DMS 273 (cell line): ENCODE data around the gene BMP10.

Experiments used
- DNase-seq: peaks from one replicate; lab custom pipeline; 2025; ENCODE audit not compliant: unreplicated experiment; lab: John Stamatoyannopoulos, UW

The BMP10 gene

GRCh38 chr2:68871159-68871764, at the start of gene BMP10:
TSS of gene BMP10 (minus strand) at chr2:68871397. CDS start at chr2:68871358, 39 bp downstream.
- no peak for DNase-seq

GRCh38 chr2:68920481-68921170, 49.4 kb upstream of the BMP10 start:
- DNase-seq = no peak

DNA sequence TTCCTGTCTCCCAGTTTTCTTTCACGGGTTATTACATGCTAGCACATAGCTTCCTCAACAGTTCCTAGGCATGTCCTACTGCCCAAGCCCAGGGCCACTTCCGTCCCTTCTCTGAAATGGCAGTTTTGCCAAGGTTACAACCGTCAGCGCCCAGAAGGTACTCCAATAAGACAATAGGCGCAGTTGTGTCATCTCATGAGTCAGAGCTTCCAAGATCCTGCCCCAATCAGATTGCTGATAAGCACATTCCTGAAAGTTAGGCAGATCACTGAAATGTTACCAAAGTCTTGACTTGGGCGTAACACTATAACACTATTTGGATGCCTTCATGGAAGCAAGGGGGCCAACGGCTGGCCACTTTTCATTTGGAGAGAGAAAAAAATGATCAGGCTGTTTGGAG, 47.3 kb upstream of the BMP10 start:
- DNase-seq = no peak

GRCh38 chr2:68917034-68917718, 46.0 kb upstream of the BMP10 start:
- DNase-seq = no peak

- no peak for DNase-seq
These were observed 45.0 kb upstream of the BMP10 start for GRCh38 chr2:68916226-68916625.

- no peak for DNase-seq
These were observed 44.2 kb upstream of the BMP10 start for GRCh38 chr2:68915393-68915792.

- no peak for DNase-seq
These were observed 42.2 kb upstream of the BMP10 start for GRCh38 chr2:68913359-68913758.

DNA sequence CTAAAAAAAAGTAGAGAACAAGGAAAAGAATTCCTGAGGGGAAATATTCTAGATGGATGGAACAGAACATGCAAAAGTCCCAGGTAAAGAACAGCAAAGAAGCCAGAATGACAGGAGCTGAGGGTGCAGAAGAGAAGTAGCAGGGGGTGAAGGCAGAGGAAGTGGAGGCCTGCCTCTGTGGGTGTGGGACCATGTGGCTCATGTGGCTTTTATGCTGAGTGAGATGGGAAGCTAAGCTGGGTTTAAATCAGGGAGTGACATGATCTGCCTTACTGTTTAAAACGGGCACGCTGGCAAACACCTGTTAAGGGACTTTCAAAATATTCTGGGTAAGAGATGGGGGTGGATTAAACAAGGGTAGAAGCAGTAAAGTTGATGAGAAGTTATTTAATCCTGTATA, 41.5 kb upstream of the BMP10 start:
- no peak for DNase-seq

DNA sequence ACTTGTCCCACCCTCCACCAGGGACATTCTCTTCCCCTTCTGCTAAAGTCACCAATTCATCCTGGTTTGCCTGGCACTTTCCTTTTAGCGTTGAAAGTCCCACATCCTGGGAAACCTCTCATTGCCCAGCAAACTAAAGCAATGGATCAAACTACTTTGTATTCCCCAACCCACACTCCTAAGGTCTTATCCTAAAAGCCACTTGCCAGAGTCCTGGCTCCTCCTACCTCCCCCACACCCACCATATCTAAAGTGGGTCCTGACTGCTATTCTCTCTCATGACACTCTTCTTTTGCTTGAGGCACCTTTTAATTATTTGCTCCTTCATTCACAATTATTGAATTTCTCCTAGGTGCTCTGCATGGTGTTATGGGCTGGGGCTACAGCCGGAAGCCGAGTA, 40.9 kb upstream of the BMP10 start:
- DNase-seq = no peak

- no peak for DNase-seq
These were observed 40.5 kb upstream of the BMP10 start for GRCh38 chr2:68911709-68912108.

DNA sequence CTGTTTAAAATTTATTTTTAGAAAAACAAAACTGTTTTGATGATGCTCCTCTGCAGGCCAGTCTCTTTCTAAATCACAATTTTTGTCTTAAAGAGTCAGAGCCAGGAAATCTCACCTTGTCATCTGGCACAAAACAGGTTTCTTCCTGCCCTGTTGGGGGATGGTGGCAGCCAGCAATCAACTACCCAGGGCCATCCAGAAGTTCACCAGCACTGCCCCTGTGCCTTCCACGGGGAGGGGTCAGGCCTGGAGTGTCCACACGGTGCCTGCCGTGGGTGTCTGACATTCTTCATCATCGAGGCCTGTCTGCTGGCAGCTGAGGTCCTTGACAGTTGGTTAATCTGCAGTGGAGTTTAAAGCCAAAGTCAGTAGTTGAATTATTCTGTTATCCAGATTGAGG, 40.0 kb upstream of the BMP10 start:
- no peak for DNase-seq

DNA sequence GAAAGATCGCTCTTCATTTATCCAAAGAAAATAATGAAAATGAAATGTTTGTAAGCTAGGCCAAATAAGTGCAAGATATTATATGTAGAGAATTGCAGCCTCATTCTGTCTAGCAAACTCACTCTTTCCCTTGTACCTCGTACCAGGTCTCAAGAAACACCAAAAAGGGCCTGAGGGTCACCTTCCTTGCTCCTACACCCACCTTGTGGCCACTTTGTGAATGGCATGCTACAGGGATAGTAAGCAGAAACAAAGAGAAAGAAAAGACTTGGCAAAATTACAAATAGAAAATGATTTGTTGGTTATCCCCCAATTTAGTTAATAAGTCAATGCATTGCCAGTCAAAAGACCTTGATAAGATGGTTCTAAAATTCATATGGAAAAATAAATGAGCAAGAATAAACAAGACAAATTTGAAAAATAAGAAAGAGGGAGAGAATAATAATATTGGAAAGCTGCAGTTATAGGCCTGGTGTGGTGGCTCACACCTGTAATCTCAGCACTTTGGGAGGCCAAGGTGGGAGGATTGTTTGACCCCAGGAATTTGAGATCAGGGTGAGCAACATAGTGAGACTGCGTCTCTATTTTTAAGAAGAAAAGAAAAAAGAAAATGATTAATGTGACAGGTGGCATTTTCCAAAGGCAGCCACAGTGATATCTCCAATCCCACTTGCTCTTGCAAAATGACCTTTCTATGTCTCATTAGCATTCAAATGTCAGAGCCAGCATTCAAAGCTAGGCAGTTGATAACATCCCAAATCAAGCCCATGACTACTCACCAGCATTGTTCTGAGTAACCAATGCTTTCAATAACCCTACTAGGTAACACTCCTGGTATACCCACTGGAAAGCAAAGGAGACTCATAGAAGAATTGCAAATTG, 38.8 kb upstream of the BMP10 start:
- peak; percentile 90 for DNase-seq

DNA sequence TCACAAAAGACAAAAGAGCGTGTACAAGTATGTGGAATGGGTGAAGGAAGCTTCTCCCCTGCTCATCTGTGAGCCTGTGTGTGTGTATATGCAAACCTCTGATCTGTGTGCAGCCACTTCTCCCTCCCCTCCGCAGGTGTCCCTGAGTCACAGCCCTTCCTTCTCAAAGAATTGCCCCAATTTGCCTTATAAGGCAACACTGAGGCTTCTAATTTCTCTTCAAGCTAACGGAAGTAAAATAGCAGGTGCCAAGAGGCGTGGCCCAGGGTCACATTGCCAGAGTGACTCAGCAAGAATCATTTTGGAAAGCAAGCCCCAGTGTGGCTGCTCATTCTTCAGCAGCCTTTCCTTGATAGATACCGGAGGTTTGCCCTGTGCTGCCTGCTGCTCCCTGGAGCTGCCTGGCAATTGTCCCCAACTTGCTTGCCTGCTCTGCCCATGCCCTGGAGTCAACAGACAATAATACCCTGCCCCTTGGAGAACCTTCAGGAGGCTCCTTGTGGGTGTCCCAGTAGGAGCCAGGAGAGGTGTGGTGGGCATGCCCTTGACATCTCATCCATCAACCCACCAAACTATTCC, 37.3 kb upstream of the BMP10 start:
- peak; percentile 82 for DNase-seq

GRCh38 chr2:68907920-68908253, 36.7 kb upstream of the BMP10 start:
- no peak for DNase-seq

GRCh38 chr2:68907232-68907919, 36.2 kb upstream of the BMP10 start:
- DNase-seq = no peak

GRCh38 chr2:68906716-68907115, 35.5 kb upstream of the BMP10 start:
- DNase-seq = no peak

GRCh38 chr2:68905116-68905515, 33.9 kb upstream of the BMP10 start:
- no peak for DNase-seq

GRCh38 chr2:68901561-68901960, 30.4 kb upstream of the BMP10 start:
- no peak for DNase-seq

- DNase-seq = peak; percentile 15
These were observed 30.0 kb upstream of the BMP10 start for GRCh38 chr2:68901199-68901514.

DNA sequence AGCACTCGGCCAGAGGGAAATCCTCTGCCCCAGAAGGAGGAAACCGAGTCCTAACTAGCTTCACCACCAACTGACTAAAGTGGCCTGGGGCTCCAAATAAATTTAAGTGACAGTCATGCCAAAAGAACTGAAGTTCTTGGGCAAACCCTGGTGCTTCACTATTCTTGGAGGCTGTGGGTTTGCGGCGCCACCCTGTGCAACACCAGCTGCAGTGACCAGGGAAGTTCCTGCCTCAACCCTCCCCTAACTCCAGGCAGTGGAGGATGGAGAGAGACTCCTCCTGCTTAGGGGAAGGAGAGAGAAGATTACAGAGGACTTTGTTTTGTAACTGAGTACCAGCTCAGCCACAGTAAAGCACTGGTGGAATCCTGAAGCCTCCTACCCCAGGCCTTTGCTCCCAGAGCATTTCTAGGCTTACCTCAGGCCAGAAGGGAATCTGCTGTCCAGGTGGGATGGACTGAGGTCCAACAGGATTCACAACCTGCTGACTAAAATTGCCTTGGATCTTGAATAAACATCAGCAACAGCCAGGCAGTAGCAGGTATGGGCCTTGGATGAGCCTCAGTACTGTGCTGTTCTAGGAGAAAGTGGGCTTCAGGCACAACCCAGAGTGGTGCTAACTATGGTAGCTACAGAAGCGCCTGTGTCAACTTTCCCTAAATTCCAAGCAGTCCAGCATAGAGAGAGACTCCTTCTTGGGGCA, 29.4 kb upstream of the BMP10 start:
- no peak for DNase-seq
